HG02943 (cell line): ENCODE measurements around the gene INSC.

Source experiments
- ATAC-seq: cut with Tn5 transposase; IDR thresholded peaks from one replicate; pipeline ENCODE4 v1.9.1; 2021; ENCODE audit warnings: mild to moderate bottlenecking, low read depth, moderate library complexity; ENCODE audit not compliant: unreplicated experiment

The INSC gene

GRCh38 chr11:15108592-15109130, 6.1 kb upstream of the INSC start:
- ATAC-seq: no peak

- ATAC-seq: no peak
These were observed 5.1 kb upstream of the INSC start for GRCh38 chr11:15109602-15110001.

GRCh38 chr11:15111215-15111614, 3.5 kb upstream of the INSC start:
- ATAC-seq: no peak

- no peak for ATAC-seq
These were observed 2.6 kb upstream of the INSC start for GRCh38 chr11:15112131-15112541.

GRCh38 chr11:15113381-15113780, 1.3 kb upstream of the INSC start:
- ATAC-seq: peak; percentile 96

- no peak for ATAC-seq
These were observed 963 bp downstream of the INSC start for GRCh38 chr11:15115686-15116085.

- ATAC-seq: no peak
These were observed 3.0 kb downstream of the INSC start for GRCh38 chr11:15117751-15118150.

GRCh38 chr11:15118431-15118830, 3.7 kb downstream of the INSC start:
- no peak for ATAC-seq

- no peak for ATAC-seq
These were observed 4.6 kb downstream of the INSC start for GRCh38 chr11:15119352-15119751.

GRCh38 chr11:15119826-15120225, 5.1 kb downstream of the INSC start:
- ATAC-seq: no peak

GRCh38 chr11:15123849-15124248, 9.1 kb downstream of the INSC start:
- no peak for ATAC-seq

- no peak for ATAC-seq
These were observed 9.8 kb downstream of the INSC start for GRCh38 chr11:15124528-15124927.

GRCh38 chr11:15127341-15127740, 12.6 kb downstream of the INSC start:
- ATAC-seq: no peak

- ATAC-seq: no peak
These were observed 13.9 kb downstream of the INSC start for GRCh38 chr11:15128621-15129020.

GRCh38 chr11:15136166-15136565, 21.4 kb downstream of the INSC start:
- ATAC-seq: no peak

- no peak for ATAC-seq
These were observed 24.5 kb downstream of the INSC start for GRCh38 chr11:15139096-15139770.

GRCh38 chr11:15139958-15140659, 25.4 kb downstream of the INSC start:
- no peak for ATAC-seq

- ATAC-seq: no peak
These were observed 26.7 kb downstream of the INSC start for GRCh38 chr11:15141381-15141780.

- ATAC-seq: no peak
These were observed 28.1 kb downstream of the INSC start for GRCh38 chr11:15142838-15143237.

GRCh38 chr11:15143855-15144254, 29.1 kb downstream of the INSC start:
- ATAC-seq: no peak

GRCh38 chr11:15144347-15144746, 29.6 kb downstream of the INSC start:
- no peak for ATAC-seq

- ATAC-seq: no peak
These were observed 30.4 kb downstream of the INSC start for GRCh38 chr11:15145151-15145550.
